Measurements from ENCODE around the gene SLC2A4RG. TPM values are rescaled to one million over a fixed set of nuclear protein-coding genes. Genes with fewer than 3 reads are reported as not detected.

Gene SLC2A4RG
- polyA plus RNA-seq, 1 experiment: 52.0 TPM

- no peak for TF ChIP-seq CTCF (IDR thresholded peaks at IDR 0.05; ENCODE audit: insufficient read depth, low read depth, low read length)
- Histone ChIP-seq H3K27me3 (ENCODE audit: control insufficient read depth, insufficient read depth, low read length) (no peaks in the 10 kb centered on the region; the same call in 1 of the 2 replicates), H3K36me3 (ENCODE audit: control insufficient read depth, insufficient read depth, low read length) (no peaks in the 10 kb centered on the region; the same call in 1 of the 2 replicates), H3K4me3 (ENCODE audit: low read depth, low read length) (no peak overlapping the region)
- CTCF ChIA-PET: interaction anchor here (0.7 kb wide), 1 partner anchor 93 kb away, joined by 3 read pairs; no protein-coding TSS in a partner anchor
- POLR2A ChIA-PET: no interaction called here
- DNase-seq (ENCODE audit: low read depth): no peak
Observed at GRCh38 chr20:63765082-63765873, 25.7 kb downstream of the SLC2A4RG start.

GRCh38 chr20:63765902-63766301 lies 26.3 kb downstream of the SLC2A4RG start:
- DNase-seq (ENCODE audit: low read depth): no peak
- Histone ChIP-seq H3K36me3 (ENCODE audit: control insufficient read depth, insufficient read depth, low read length) (no peaks in the 10 kb centered on the region; the same call in 1 of the 2 replicates), H3K27me3 (ENCODE audit: control insufficient read depth, insufficient read depth, low read length) (no peaks in the 10 kb centered on the region; the same call in 1 of the 2 replicates), H3K4me3 (ENCODE audit: low read depth, low read length) (no peak overlapping the region)
- POLR2A ChIA-PET: no interaction called here
- no peak for TF ChIP-seq CTCF (IDR thresholded peaks at IDR 0.05; ENCODE audit: insufficient read depth, low read depth, low read length)
- CTCF ChIA-PET: interaction anchor here (1.0 kb wide), 1 partner anchor 9 kb away, joined by 7 read pairs; no protein-coding TSS in a partner anchor

- POLR2A ChIA-PET: no interaction called here
- CTCF ChIA-PET: interaction anchor here (1.0 kb wide), 1 partner anchor 8 kb away, joined by 7 read pairs; no protein-coding TSS in a partner anchor
- no peaks in the 10 kb centered on the region; the same call in 1 of the 2 replicates for H3K27me3 ChIP-seq (ENCODE audit: control insufficient read depth, insufficient read depth, low read length)
- no peak for DNase-seq (ENCODE audit: low read depth)
- no peaks in the 10 kb centered on the region; the same call in 1 of the 2 replicates for H3K36me3 ChIP-seq (ENCODE audit: control insufficient read depth, insufficient read depth, low read length)
- no peak overlapping the region for H3K4me3 ChIP-seq (ENCODE audit: low read depth, low read length)
- TF ChIP-seq CTCF (IDR thresholded peaks at IDR 0.05; ENCODE audit: insufficient read depth, low read depth, low read length): no peak
Observed at GRCh38 chr20:63766695-63767426, 27.3 kb downstream of the SLC2A4RG start.

- ChIA-PET CTCF (interaction anchor here (0.6 kb wide), 1 partner anchor 16 kb away, joined by 3 read pairs; no protein-coding TSS in a partner anchor), POLR2A (interaction anchor here (0.5 kb wide), 1 partner anchor 14 kb away, joined by 4 read pairs; no protein-coding TSS in a partner anchor)
- DNase-seq (ENCODE audit: low read depth): no peak
- TF ChIP-seq CTCF (IDR thresholded peaks at IDR 0.05; ENCODE audit: insufficient read depth, low read depth, low read length): no peak
- no peaks in the 10 kb centered on the region; the same call in 1 of the 2 replicates for H3K36me3 ChIP-seq (ENCODE audit: control insufficient read depth, insufficient read depth, low read length)
- H3K4me3 ChIP-seq (ENCODE audit: low read depth, low read length): no peak overlapping the region
- no peaks in the 10 kb centered on the region; the same call in 1 of the 2 replicates for H3K27me3 ChIP-seq (ENCODE audit: control insufficient read depth, insufficient read depth, low read length)
Observed at GRCh38 chr20:63767456-63767855, 27.9 kb downstream of the SLC2A4RG start.

- no peak overlapping the region for H3K4me3 ChIP-seq (ENCODE audit: low read depth, low read length)
- H3K36me3 ChIP-seq (ENCODE audit: control insufficient read depth, insufficient read depth, low read length): no peaks in the 10 kb centered on the region; the same call in 1 of the 2 replicates
- no peak for DNase-seq (ENCODE audit: low read depth)
- CTCF ChIA-PET: interaction anchor here (0.6 kb wide), 1 partner anchor 17 kb away, joined by 3 read pairs; no protein-coding TSS in a partner anchor
- TF ChIP-seq CTCF (IDR thresholded peaks at IDR 0.05; ENCODE audit: insufficient read depth, low read depth, low read length): no peak
- H3K27me3 ChIP-seq (ENCODE audit: control insufficient read depth, insufficient read depth, low read length): no peaks in the 10 kb centered on the region; the same call in 1 of the 2 replicates
- POLR2A ChIA-PET: interaction anchor here (0.5 kb wide), 1 partner anchor 14 kb away, joined by 4 read pairs; no protein-coding TSS in a partner anchor
Observed at GRCh38 chr20:63767886-63768285, 28.3 kb downstream of the SLC2A4RG start.
